Eye (tissue), 1 donor: ENCODE data around the gene TNRC6A.
"Not testable (repeated sequence)": the region's sequence is repeated elsewhere in the genome, so short reads cannot be mapped to it uniquely, and the experiment has no call there.

ENCODE experiments used
- DNase-seq: peaks from one replicate; pipeline ENCODE4 v3.0.0-alpha.2; 2015

The TNRC6A gene

DNA sequence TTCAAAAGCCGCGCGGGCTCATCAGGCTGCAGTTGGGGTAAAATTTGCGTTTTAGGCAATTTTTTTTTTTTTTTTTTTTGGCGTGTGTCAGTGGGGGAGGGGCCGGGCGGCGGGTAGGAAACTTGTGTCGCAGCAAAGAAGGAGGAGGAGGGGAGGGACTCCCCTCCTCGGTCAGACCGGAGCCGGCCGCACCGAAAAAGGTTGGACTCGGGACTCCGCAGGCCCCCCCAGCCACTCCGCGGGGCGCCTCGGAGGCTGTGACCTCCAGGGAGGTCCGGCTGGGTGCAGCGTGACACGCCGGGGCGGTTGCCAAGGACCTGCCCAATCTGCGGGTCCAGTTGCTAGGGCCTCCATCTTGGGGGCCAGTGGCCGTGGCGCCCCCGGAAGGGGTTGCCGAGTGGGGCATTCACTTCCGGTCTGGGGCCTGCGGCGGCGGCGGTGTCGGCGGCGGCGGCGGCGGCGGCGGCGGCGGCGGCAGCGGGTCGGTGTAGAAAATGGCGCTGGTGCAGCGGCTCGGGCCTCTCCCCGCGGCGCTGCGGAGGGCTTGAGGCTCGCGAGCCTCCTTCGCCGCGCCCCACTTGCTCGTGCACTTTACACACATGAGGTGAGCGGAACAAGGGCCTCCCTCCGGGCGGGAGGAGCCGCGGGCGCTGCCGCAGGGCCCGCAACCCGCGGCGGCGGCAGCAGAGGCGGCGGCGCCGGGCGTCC, at the start of gene TNRC6A:
TSS of gene TNRC6A (plus strand) at position 409 of the 708 bp plus-strand sequence. CDS start at position 600, 191 bp downstream.
- peak; percentile 95 for DNase-seq

- DNase-seq: no peak
Measured at GRCh38 chr16:24681793-24682192, 47.7 kb upstream of the TNRC6A start.

DNA sequence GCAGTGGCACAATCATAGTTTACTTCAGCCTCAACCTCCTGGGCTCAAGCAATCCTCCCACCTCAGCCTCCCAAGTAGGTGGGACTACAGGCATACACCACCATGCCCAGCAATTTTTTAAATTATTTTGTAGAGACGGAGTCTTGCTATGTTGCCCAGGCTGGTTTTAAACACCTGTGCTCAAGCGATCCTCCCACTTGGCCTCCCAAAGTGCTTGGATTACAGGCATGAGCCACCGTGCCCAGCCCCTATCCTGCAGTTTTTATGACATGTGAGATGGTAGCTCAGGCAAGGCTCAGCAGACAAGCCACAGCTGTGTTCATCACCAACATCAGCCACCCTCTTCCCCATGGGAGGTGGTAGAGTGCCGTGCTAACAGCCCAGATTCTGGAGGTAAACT, 46.2 kb upstream of the TNRC6A start:
- no peak for DNase-seq

- DNase-seq: no peak
Measured at GRCh38 chr16:24683847-24684493, 45.5 kb upstream of the TNRC6A start.

DNA sequence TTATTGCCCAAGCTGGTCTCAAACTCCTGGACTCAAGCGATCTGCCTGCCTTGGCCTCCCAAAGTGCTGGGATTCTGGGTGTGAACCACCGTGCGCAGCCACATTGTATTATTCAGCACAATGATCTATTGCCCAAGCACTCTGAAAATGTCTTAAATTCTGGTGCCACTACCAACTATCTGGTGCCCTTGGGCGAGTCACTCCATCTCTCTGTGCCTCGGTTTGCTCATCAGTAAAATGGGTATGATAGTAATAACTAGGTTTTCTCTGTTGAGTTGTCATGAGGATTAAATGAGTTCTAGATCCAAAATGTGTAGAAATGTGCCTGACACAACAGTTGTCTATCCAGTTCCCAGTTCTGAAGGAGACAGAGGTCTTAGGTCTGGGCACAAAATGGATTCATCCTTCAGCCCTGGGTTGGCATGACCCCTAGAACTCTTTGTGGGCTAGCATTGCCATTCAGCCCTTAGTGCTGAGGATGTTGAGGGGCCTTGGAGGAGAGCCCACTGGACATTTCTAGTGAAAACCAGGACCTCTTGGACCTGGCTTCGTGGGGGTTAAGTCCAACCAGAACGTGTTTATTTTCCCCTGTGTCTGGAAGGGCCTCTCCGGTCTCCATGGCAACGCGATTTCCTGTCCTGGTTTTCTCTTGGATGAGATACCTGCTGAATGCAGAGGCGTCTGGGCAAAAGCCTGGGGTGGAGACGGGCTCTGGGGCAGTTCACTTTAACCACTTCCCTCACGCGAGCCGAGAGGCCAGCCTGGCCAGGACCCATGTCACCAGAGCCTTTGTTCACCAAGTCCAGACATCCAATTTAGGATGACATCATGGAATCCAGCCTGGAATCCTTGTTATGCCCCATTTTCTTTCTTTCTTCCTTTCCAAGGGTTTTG, 43.7 kb upstream of the TNRC6A start:
- peak; percentile 93 for DNase-seq

- DNase-seq: no peak
Measured at GRCh38 chr16:24686678-24687077, 42.8 kb upstream of the TNRC6A start.

DNA sequence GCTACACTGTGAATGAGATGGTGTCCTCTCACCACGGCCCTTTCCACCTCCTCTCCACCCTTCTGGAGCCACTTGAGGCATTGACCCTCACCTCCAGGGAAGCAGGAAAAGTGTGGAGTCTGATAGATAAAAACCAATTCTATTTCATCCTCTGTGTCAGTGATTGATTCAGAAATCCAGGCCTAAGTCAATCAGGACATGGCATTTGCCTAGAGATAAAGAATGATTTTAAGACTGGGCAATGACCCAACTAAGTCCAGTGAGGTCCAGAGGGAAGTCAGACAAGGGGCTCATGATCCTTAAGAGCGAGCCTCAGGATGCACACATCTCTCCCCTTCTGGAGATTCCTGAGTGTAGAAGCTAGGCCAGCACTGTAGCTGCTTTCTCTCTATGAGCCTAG, 41.1 kb upstream of the TNRC6A start:
- no peak for DNase-seq

DNA sequence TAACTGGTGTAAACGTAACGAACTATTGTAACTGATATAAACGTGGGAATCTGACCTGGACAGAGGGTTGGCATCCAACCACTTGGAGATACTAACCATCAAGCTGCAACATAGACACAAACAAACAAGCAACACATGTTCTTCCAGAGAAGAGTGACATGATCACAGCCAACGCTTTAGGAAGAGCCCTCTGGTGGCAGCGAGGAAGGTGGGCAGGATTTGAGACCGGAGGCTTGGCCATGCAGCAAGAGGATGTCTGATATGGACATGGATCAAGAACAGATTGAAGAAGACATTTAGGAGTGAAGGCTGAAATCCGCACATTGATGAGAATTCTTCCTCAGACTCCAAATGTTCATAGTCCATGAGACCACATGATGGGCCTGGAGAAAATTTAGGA, 40.3 kb upstream of the TNRC6A start:
- peak; percentile 72 for DNase-seq

DNA sequence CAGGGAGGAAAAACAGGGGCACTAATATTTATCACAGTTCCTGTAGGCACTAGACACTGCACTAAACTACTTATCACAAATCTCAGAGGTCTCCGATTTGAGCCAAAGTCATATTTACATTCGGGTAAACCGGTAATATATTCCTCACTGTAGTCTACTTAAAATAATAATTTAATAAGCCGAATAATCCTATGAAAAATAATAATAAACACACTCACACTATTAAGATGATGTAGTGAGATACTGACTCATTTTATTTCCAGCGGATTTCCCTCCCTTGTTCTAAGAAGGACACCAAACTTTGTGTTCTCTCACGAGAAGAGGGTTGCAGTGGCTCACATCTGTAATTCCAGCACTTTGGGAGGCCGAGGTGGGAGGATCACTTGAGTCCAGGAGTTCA, 36.6 kb upstream of the TNRC6A start:
- DNase-seq: no peak

DNA sequence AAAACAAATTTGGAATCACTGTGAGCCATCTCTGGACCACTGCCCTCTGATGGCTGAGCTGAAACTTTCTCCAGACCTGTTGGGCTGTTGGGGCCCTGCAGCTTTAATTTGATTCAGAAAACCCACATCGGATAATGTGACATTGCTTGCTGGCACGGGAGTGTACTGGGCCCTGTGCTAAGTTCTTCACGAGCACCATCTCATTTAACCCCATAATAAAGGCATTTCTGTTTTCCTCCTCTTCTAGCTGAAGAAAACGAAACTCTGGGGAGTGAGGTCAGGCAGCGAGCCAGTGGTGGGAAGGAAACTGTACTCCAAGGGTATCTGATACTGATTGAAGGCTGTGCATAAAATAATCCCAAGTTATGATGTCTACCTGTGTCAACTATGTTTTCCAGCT, 34.5 kb upstream of the TNRC6A start:
- DNase-seq: no peak

DNA sequence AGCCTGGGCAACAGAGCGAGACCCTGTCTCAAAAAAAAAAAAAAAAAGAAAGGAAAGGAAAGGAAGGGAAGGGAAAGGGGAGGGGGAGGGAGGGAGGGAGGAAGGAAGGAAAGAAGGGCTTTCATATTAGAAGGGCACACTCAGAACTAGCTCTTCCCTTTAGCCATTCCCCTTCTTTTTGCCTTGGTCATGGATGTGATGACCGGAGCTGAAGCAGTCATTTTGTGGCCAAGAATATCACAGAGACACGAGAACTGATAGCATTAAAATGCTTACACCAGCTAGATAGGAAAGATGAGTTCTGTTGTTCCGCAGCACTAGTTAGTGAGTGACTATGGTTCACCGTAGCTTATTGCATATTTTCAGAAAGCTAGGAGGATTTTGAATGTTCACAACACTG, 32.8 kb upstream of the TNRC6A start:
- DNase-seq: no peak

DNA sequence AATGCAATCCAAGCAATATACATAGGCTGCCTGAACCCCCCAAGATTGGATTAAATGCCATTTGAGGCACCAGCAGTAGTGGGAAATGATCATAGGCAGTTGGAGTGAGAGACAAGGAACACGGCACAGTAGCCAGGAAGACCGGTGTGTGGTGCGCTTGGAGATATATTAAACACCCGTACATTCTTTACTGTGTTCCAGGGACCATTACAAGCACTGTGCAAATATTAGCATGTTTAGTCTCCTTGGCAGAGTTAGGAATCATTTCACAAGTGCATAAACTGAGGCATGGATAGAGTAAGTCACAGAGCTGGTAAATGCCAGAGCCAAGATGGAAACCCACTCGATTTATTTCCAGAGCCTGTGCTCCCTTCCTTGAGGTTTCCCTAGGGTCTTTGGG, 31.1 kb upstream of the TNRC6A start:
- DNase-seq: no peak

GRCh38 chr16:24699151-24699723, 30.2 kb upstream of the TNRC6A start:
- no peak for DNase-seq

DNA sequence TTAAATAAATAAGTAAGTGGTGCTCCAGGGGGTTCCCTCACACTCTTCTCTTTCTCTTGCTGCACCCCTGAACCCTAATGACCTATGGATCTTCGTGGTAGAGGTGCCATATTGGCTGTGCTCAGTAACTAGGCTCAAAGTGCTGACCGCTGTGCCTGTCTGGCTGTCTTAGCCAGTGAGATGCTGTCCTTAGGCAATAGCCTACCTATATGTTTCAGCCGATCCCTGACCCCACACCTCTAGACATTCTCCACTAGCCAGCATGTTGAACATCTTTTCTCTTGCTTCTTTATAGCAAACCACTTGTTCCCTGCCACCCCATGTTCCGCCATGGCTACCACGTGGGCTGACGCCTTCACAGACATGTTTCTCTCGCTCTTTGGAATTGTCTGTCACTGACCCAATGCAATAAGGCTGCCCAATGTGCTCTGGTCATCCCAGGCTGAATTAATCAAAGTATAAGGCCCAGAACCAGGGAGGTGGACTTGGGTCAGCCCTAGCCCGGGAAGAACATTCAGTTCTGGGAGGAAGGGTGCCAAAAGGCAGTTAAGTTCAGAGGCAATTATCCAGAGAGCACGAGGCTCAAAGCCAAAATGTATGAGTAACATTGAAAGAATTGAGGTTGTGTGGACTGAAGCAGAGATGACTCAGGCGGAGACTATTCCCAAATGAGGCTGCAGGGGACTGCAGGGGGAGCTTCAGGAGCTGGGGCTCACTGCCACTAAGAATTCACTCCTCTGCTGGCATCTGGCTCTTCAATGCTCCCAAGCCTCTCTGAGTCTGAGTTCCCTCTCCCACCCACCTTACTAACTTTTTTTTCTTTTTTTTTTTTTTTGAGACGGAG, 28.7 kb upstream of the TNRC6A start:
- DNase-seq: peak; percentile 33

- DNase-seq: no peak
Measured at GRCh38 chr16:24701521-24701951, 27.9 kb upstream of the TNRC6A start.

- not testable (repeated sequence) for DNase-seq
Measured at GRCh38 chr16:24707760-24708159, 21.7 kb upstream of the TNRC6A start.

GRCh38 chr16:24713379-24713778, 16.1 kb upstream of the TNRC6A start:
- DNase-seq: no peak

DNA sequence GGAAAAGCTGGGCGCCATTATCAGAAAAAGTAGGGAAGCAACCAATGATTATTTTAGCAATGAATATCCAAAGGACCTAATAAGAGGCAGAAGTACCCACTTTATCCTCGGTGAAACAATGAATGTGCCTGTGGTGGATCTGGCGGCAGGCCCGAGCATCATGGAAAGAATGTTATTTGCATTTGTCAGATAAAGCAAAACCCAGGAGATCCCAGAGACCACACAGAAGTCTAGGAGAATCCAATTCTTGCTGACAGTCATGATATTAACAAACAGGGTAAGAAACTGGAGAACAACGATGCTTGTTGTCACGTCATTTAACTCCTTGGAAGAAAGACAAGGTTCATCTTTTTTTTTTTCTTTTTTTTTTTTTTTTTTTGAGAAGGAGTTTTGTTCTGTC, 12.0 kb upstream of the TNRC6A start:
- no peak for DNase-seq

DNA sequence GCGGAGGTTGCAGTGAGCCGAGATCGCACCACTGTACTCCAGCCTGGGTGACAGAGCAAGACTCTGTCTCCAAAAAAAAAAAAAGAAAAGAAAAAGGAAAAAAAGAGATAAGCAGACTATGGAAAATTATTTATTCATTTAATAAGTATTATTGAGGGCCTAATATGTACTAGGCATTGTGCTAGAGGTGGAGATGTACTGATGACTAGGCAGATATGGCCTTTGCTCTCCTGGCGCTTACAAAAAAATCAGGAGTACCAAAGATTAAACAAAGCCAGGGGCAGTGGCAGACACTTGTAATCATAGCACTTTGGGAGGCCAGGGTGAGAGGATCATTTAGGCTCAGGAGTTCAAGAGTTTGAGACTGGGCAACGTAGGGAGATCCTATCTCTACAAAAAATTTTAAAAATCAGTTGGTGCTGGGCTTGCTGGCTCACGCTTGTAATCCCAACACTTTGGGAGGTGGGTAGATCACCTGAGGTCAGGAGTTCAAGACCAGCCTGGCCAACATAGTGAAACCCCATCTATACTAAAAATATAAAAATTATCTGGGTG, 10.4 kb upstream of the TNRC6A start:
- DNase-seq: no peak

DNA sequence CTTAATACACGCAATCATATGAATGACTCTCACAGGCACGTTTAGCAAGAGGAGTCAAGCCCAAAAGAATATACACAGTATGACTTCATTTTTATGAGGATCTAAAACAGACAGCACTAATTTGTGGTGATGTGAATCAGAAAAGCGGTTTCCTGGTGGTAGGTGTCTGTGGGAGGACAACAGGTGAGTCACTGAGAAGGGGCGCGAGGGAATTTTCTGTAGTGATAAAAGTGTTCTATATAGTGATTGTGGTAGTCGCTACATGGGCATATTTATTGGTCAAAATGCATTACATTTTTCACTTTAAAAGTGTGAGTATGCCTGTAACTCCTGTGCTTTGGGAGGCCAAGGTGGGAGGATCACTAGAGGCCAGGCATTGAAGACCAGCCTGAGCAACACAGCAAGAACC, 7.6 kb upstream of the TNRC6A start:
- DNase-seq: no peak

DNA sequence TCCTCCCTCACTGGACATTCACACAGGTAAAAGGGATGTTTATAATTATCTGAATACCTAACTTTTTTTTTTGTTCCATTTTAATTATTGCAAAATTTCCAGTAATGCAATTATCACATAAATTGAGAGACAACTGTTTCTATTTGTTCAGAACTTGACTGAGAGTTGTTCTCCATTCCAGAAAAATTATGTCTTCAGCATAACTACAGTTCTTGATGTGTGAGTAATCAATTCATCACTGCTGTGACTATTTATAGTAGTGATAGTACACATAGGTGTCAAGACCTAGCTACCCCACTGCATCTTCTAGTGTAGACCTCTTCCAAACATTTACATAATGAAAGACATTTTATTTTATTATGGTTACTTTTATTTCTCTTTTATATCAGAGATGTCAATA, 5.8 kb upstream of the TNRC6A start:
- no peak for DNase-seq

DNA sequence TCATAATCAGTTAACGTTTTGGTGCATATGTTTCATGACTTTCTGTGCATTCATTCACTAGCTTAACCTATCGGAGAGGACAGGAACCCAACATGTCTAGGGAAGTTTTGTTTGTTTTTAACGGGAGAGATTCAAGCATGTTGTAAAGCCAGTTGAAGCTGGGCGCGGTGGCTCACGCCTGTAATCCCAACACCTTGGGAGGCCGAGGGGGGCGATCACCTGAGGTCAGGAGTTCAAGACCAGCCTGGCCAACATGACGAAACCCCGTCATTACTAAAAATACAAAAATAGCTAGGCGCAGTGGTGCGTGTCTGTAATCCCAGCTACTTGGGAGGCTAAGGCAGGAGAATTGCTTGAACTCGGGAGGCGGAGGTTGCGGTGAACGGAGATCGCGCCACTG, 1.4 kb upstream of the TNRC6A start:
- DNase-seq: no peak
